HepG2 (cell line): Measurements from ENCODE around the gene WDR26. TPM values are rescaled to one million over a fixed set of nuclear protein-coding genes. Genes with fewer than 3 reads are reported as not detected.

Experiments used
- BRF2 ChIP-seq: sonication (generic); formaldehyde crosslinking; IDR thresholded peaks from 2 replicates; pipeline ENCODE4 v1.8.1; 2022; ENCODE audit warnings: mild to moderate bottlenecking, missing genetic modification reagents
- KIAA2018 ChIP-seq: sonication (generic); formaldehyde crosslinking; IDR thresholded peaks from 2 replicates; pipeline ENCODE4 v1.5.0; 2020; ENCODE audit warnings: mild to moderate bottlenecking, missing genetic modification reagents, borderline replicate concordance
- PATZ1 ChIP-seq: sonication (generic); formaldehyde crosslinking; IDR thresholded peaks from 2 replicates; pipeline ENCODE4 v1.4.0; 2020; ENCODE audit warnings: missing genetic modification reagents
- RELA ChIP-seq: sonication (generic); formaldehyde crosslinking; IDR thresholded peaks from 2 replicates; pipeline ENCODE4 v1.4.0; 2020; ENCODE audit warnings: missing genetic modification reagents
- SIN3A ChIP-seq: IDR thresholded peaks from 2 replicates; pipeline ENCODE4 v1.6.1; 2011; ENCODE audit warnings: low read depth, mild to moderate bottlenecking, control low read depth, low read length, borderline replicate concordance
- SNRNP70 ChIP-seq: fragments of 200-400 bp; formaldehyde crosslinking; IDR thresholded peaks from 2 replicates; pipeline ENCODE4 v1.6.1; 2017; ENCODE audit warnings: mild to moderate bottlenecking, low read depth, low read length, moderate library complexity
- ZBTB8A ChIP-seq: sonication (generic); formaldehyde crosslinking; IDR thresholded peaks from 2 replicates; pipeline ENCODE4 v1.4.0; 2020; ENCODE audit warnings: mild to moderate bottlenecking, low read depth, missing genetic modification reagents, borderline replicate concordance
- ZFX ChIP-seq: sonication (generic); formaldehyde crosslinking; IDR thresholded peaks from 2 replicates; pipeline ENCODE4 v1.4.0; 2020; ENCODE audit warnings: mild to moderate bottlenecking, low read depth, missing genetic modification reagents, moderate library complexity
- ZNF274 ChIP-seq: sonication (generic); formaldehyde crosslinking; IDR thresholded peaks from 2 replicates; pipeline ENCODE4 v1.5.1; 2020; ENCODE audit warnings: mild to moderate bottlenecking, missing genetic modification reagents
- ZNF572 ChIP-seq: sonication (generic); formaldehyde crosslinking; IDR thresholded peaks from 2 replicates; pipeline ENCODE4 v1.5.1; 2020; ENCODE audit warnings: mild to moderate bottlenecking, missing genetic modification reagents
- ZNF576 ChIP-seq: sonication (generic); formaldehyde crosslinking; IDR thresholded peaks from 2 replicates; pipeline ENCODE4 v1.4.0; 2020; ENCODE audit warnings: mild to moderate bottlenecking, missing genetic modification reagents
- ZNF737 ChIP-seq: sonication (generic); formaldehyde crosslinking; IDR thresholded peaks from 2 replicates; pipeline ENCODE4 v1.5.0; 2020; ENCODE audit warnings: missing genetic modification reagents, mild to moderate bottlenecking, borderline replicate concordance
- ZNF772 ChIP-seq: sonication (generic); formaldehyde crosslinking; IDR thresholded peaks from 2 replicates; pipeline ENCODE4 v1.5.0; 2020; ENCODE audit warnings: mild to moderate bottlenecking, missing genetic modification reagents
- ZSCAN5A ChIP-seq: sonication (generic); formaldehyde crosslinking; IDR thresholded peaks from 2 replicates; pipeline ENCODE4 v1.8.0; 2022; ENCODE audit warnings: mild to moderate bottlenecking, missing genetic modification reagents, borderline replicate concordance
- polyA plus RNA-seq, 8 experiments: library from polyadenylated mRNA; depleted of rRNA in 3 of 8; stranded (reverse) in 7 of 8; unstranded in 1 of 8; fragments of >200 nt; fragmentation: Illumina TruSeq in 4 of 8; extraction: Trizol in 4 of 8; gene quantifications; 2 replicates each; pipeline versions ENCODE4 v1.2.1 to v1.2.3, GENCODE V29; 2011 to 2016; ENCODE audit warnings: low read depth in 4 of 8, missing spikeins in 1 of 8, mixed read lengths in 1 of 8; ENCODE audit not compliant: insufficient read depth in 1 of 8
- total RNA-seq, 5 experiments: library from RNA; depleted of rRNA; stranded (reverse); fragments of >200 nt; fragmentation: Illumina TruSeq; extraction: Trizol; gene quantifications; 2 replicates each; pipeline ENCODE4 v1.2.3, GENCODE V29; 2016; ENCODE audit warnings: low read depth in 1 of 5

The WDR26 gene
- total and polyA plus RNA-seq, 2 of the 13 experiments (the other 11 are each of a cell fraction or from before 2014, with no cell fraction given), result 13.2 to 23.7 TPM

GRCh38 chr1:224434691-224435317 is at the start of gene WDR26 (continued):
- TF ChIP-seq KIAA2018 (CRISPR knock-in tag), result no peak
- TF ChIP-seq SIN3A, result peak; percentile 81
- TF ChIP-seq ZNF572, result no peak
- TF ChIP-seq ZFX (CRISPR knock-in tag), result peak; percentile 91
- no peak for TF ChIP-seq ZSCAN5A
- peak; percentile 90 for TF ChIP-seq PATZ1
- TF ChIP-seq BRF2 (CRISPR knock-in tag), result no peak; the same call in 1 of the 2 replicates
- no peak for TF ChIP-seq ZNF576 (CRISPR knock-in tag)
- no peak for TF ChIP-seq ZNF737 (CRISPR knock-in tag)
- TF ChIP-seq RELA (CRISPR knock-in tag), result no peak
- TF ChIP-seq SNRNP70, result no peak
- no peak for TF ChIP-seq ZBTB8A
- no peak for TF ChIP-seq ZNF772 (CRISPR knock-in tag)
- TF ChIP-seq ZNF274 (CRISPR knock-in tag), result peak; percentile 51; the same call in 1 of the 2 replicates
